HUES64 (cell line): ENCODE results near the gene RSPRY1.

Source experiments
- H3K27ac ChIP-seq: 2 replicates; pipeline ENCODE4 v1.7.0; 2013; ENCODE audit warnings: low read depth, low read length, inconsistent platforms
- H3K27me3 ChIP-seq: 2 replicates; pipeline ENCODE4 v1.6.1; 2013; ENCODE audit warnings: mild to moderate bottlenecking, low read length; ENCODE audit not compliant: insufficient read depth
- H3K36me3 ChIP-seq: 2 replicates; pipeline ENCODE4 v1.6.1; 2013; ENCODE audit warnings: mild to moderate bottlenecking, low read length; ENCODE audit not compliant: insufficient read depth
- H3K4me1 ChIP-seq: 2 replicates; pipeline ENCODE4 v1.6.1; 2013; ENCODE audit warnings: mild to moderate bottlenecking, low read length, moderate library complexity; ENCODE audit not compliant: insufficient read depth
- H3K4me3 ChIP-seq: 2 replicates; pipeline ENCODE4 v1.5.1; 2013; ENCODE audit warnings: mild to moderate bottlenecking, low read length, moderate library complexity
- H3K9ac ChIP-seq: 2 replicates; pipeline ENCODE4 v1.6.1; 2013; ENCODE audit warnings: mild to moderate bottlenecking, low read depth, low read length
- H3K9me3 ChIP-seq: 2 replicates; pipeline ENCODE4 v1.6.1; 2013; ENCODE audit warnings: low read depth, low read length; ENCODE audit not compliant: insufficient read depth
- WGBS: fragments of 150-250, 120-280 bp; methylation state at CpG from one replicate; pipeline ENCODE4 v1.1.7; 2013; ENCODE audit warnings: missing lambda C conversion rate; 5-methylcytosine and 5-hydroxymethylcytosine counted together

The RSPRY1 gene

GRCh38 chr16:57203451-57203850 is 17.3 kb downstream of the RSPRY1 start:
- H3K4me3 ChIP-seq, result no peak overlapping the region
- peaks cover 44% of the 10 kb centered on the region for H3K36me3 ChIP-seq
- H3K9me3 ChIP-seq, result no peaks in the 10 kb centered on the region
- no peak overlapping the region for H3K9ac ChIP-seq
- H3K27me3 ChIP-seq, result no peaks in the 10 kb centered on the region
- WGBS, result no CpG with 5 or more reads among the region's 1 CpG
- H3K4me1 ChIP-seq, result no peaks in the 10 kb centered on the region
- H3K27ac ChIP-seq, result no peak overlapping the region

GRCh38 chr16:57204675-57205074 is 18.5 kb downstream of the RSPRY1 start:
- no peak overlapping the region for H3K4me3 ChIP-seq
- H3K9ac ChIP-seq, result no peak overlapping the region
- H3K9me3 ChIP-seq, result no peaks in the 10 kb centered on the region
- no peak overlapping the region for H3K27ac ChIP-seq
- WGBS, result 93% methylated on average over 12 of the region's 12 CpGs
- H3K4me1 ChIP-seq, result no peaks in the 10 kb centered on the region
- H3K27me3 ChIP-seq, result no peaks in the 10 kb centered on the region
- peaks cover 49% of the 10 kb centered on the region for H3K36me3 ChIP-seq

- no peak overlapping the region for H3K9ac ChIP-seq
- no peaks in the 10 kb centered on the region for H3K9me3 ChIP-seq
- H3K36me3 ChIP-seq, result peaks cover 77% of the 10 kb centered on the region
- H3K4me3 ChIP-seq, result no peak overlapping the region
- H3K27me3 ChIP-seq, result no peaks in the 10 kb centered on the region
- H3K27ac ChIP-seq, result no peak overlapping the region
- WGBS, result no CpG with 5 or more reads among the region's 1 CpG
- H3K4me1 ChIP-seq, result no peaks in the 10 kb centered on the region
Observed at GRCh38 chr16:57208926-57209325, 22.8 kb downstream of the RSPRY1 start.

GRCh38 chr16:57209780-57210179 is 23.7 kb downstream of the RSPRY1 start:
- no peak overlapping the region for H3K4me3 ChIP-seq
- no peak overlapping the region for H3K9ac ChIP-seq
- no peaks in the 10 kb centered on the region for H3K4me1 ChIP-seq
- H3K36me3 ChIP-seq, result peaks cover 78% of the 10 kb centered on the region
- 94% methylated on average over 5 of the region's 5 CpGs for WGBS
- H3K27ac ChIP-seq, result no peak overlapping the region
- no peaks in the 10 kb centered on the region for H3K9me3 ChIP-seq
- no peaks in the 10 kb centered on the region for H3K27me3 ChIP-seq

GRCh38 chr16:57213462-57213861 is 27.3 kb downstream of the RSPRY1 start:
- no peak overlapping the region for H3K27ac ChIP-seq
- no peak overlapping the region for H3K4me3 ChIP-seq
- peaks cover 84% of the 10 kb centered on the region for H3K36me3 ChIP-seq
- no peaks in the 10 kb centered on the region for H3K4me1 ChIP-seq
- H3K9me3 ChIP-seq, result no peaks in the 10 kb centered on the region
- WGBS, result 95% methylated on average over 1 of the region's 1 CpG
- no peaks in the 10 kb centered on the region for H3K27me3 ChIP-seq
- no peak overlapping the region for H3K9ac ChIP-seq

GRCh38 chr16:57216968-57217367 is 30.8 kb downstream of the RSPRY1 start:
- Histone ChIP-seq H3K4me1 (no peaks in the 10 kb centered on the region), H3K9ac (no peak overlapping the region), H3K27ac (no peak overlapping the region), H3K36me3 (peaks cover 84% of the 10 kb centered on the region), H3K9me3 (no peaks in the 10 kb centered on the region), H3K4me3 (no peak overlapping the region), H3K27me3 (no peaks in the 10 kb centered on the region)
- WGBS, result 98% methylated on average over 2 of the region's 2 CpGs

- H3K36me3 ChIP-seq, result peaks cover 78% of the 10 kb centered on the region
Observed at GRCh38 chr16:57223057-57223456, 36.9 kb downstream of the RSPRY1 start.

GRCh38 chr16:57224651-57225335 is 38.7 kb downstream of the RSPRY1 start:
- Histone ChIP-seq H3K4me3 (no peak overlapping the region), H3K27me3 (no peaks in the 10 kb centered on the region), H3K27ac (no peak overlapping the region), H3K36me3 (peaks cover 82% of the 10 kb centered on the region), H3K4me1 (no peaks in the 10 kb centered on the region), H3K9ac (no peak overlapping the region), H3K9me3 (no peaks in the 10 kb centered on the region)
- 94% methylated on average over 6 of the region's 6 CpGs for WGBS

More at GRCh38 chr16:57223057-57223456, 36.9 kb downstream of the RSPRY1 start:
- WGBS, result 100% methylated on average over 1 of the region's 1 CpG
- H3K9me3 ChIP-seq, result no peaks in the 10 kb centered on the region
- H3K9ac ChIP-seq, result no peak overlapping the region
- H3K27me3 ChIP-seq, result no peaks in the 10 kb centered on the region
- no peak overlapping the region for H3K4me3 ChIP-seq
- H3K27ac ChIP-seq, result no peak overlapping the region
- H3K4me1 ChIP-seq, result no peaks in the 10 kb centered on the region

- no peak overlapping the region for H3K4me3 ChIP-seq
- H3K27me3 ChIP-seq, result no peaks in the 10 kb centered on the region
- no peak overlapping the region for H3K27ac ChIP-seq
- H3K9ac ChIP-seq, result no peak overlapping the region
- H3K9me3 ChIP-seq, result no peaks in the 10 kb centered on the region
- peaks cover 88% of the 10 kb centered on the region for H3K36me3 ChIP-seq
- WGBS, result 92% methylated on average over 7 of the region's 7 CpGs
- H3K4me1 ChIP-seq, result no peaks in the 10 kb centered on the region
Observed at GRCh38 chr16:57225978-57226377, 39.8 kb downstream of the RSPRY1 start.

- Histone ChIP-seq H3K9ac (no peak overlapping the region), H3K4me3 (no peak overlapping the region), H3K9me3 (no peaks in the 10 kb centered on the region), H3K36me3 (peaks cover 88% of the 10 kb centered on the region), H3K27me3 (no peaks in the 10 kb centered on the region), H3K4me1 (no peaks in the 10 kb centered on the region), H3K27ac (no peak overlapping the region)
- WGBS, result 98% methylated on average over 4 of the region's 4 CpGs
Observed at GRCh38 chr16:57226701-57227621, 40.8 kb downstream of the RSPRY1 start.

- Histone ChIP-seq H3K4me3 (no peak overlapping the region), H3K27ac (no peak overlapping the region), H3K4me1 (no peaks in the 10 kb centered on the region), H3K9ac (no peak overlapping the region), H3K36me3 (peaks cover 90% of the 10 kb centered on the region), H3K9me3 (no peaks in the 10 kb centered on the region), H3K27me3 (no peaks in the 10 kb centered on the region)
- WGBS, result 90% methylated on average over 1 of the region's 1 CpG
Observed at GRCh38 chr16:57229079-57229478, 43.0 kb downstream of the RSPRY1 start.
